IMR-90 (cell line): ENCODE measurements around the gene ELFN1. TPM values are rescaled to one million over a fixed set of nuclear protein-coding genes. Genes with fewer than 3 reads are reported as not detected.

Experiments used
- ATAC-seq: fragments of 200-7000 bp; cut with Tn5 transposase; 2 replicates; pipeline ENCODE4 v1.9.1; 2020; ENCODE audit warnings: low read depth, mild to moderate bottlenecking, moderate library complexity
- BruUV-seq: library from RNA; stranded (reverse); fragments of 400-500 nt; replicated peaks from 2 replicates; lab custom pipeline; 2021; lab: Mats Ljungman, UMichigan
- CTCF ChIA-PET: fragments of 300-600 bp; formaldehyde crosslinking; extraction: SDS; loops from one replicate; lab custom pipeline; 2021; ENCODE audit warnings: antibody characterized with exemption; lab: Yijun Ruan, JAX
- POLR2A ChIA-PET: fragments of 300-600 bp; sonication (Branson Sonifier 250); formaldehyde crosslinking; loops from one replicate; lab custom pipeline; 2022; ENCODE audit warnings: antibody characterized with exemption; ENCODE audit not compliant: unreplicated experiment; lab: Charles Lee
- DNase-seq: peaks from one replicate; pipeline ENCODE4 v3.0.0; 2013
- H2AFZ ChIP-seq: replicated peaks from 2 replicates; pipeline ENCODE3; 2013; ENCODE audit warnings: low read length, mild to moderate bottlenecking; ENCODE audit not compliant: poor library complexity
- H2AK5ac ChIP-seq: 2 replicates; pipeline ENCODE4 v1.6.1; 2013; ENCODE audit warnings: low read depth, low read length, inconsistent platforms
- H2AK9ac ChIP-seq: replicated peaks from 2 replicates; pipeline ENCODE3; 2013; ENCODE audit warnings: mild to moderate bottlenecking, low read depth, low read length, moderate library complexity; ENCODE audit not compliant: poor library complexity
- H2BK120ac ChIP-seq: 2 replicates; pipeline ENCODE4 v1.6.1; 2013; ENCODE audit warnings: low read depth, low read length, inconsistent platforms
- H2BK15ac ChIP-seq: 3 replicates; pipeline ENCODE4 v1.6.1; 2013; ENCODE audit warnings: low read depth, low read length, inconsistent platforms
- H2BK20ac ChIP-seq: 2 replicates; pipeline ENCODE4 v1.6.1; 2013; ENCODE audit warnings: low read depth, mild to moderate bottlenecking, inconsistent platforms, low read length, moderate library complexity
- H2BK5ac ChIP-seq: 2 replicates; pipeline ENCODE4 v1.6.1; 2013; ENCODE audit warnings: mild to moderate bottlenecking, low read depth, low read length, inconsistent platforms; ENCODE audit not compliant: poor library complexity, severe bottlenecking
- H3K14ac ChIP-seq: replicated peaks from 2 replicates; pipeline ENCODE4 v1.6.1; 2013; ENCODE audit warnings: low read depth, low read length, inconsistent platforms
- H3K18ac ChIP-seq: 2 replicates; pipeline ENCODE4 v1.6.1; 2013; ENCODE audit warnings: low read depth, low read length, control low read depth
- H3K23ac ChIP-seq: 2 replicates; pipeline ENCODE4 v1.6.1; 2013; ENCODE audit warnings: low read depth, low read length, inconsistent platforms
- H3K27ac ChIP-seq: 2 replicates; pipeline ENCODE4 v1.5.1; 2013; ENCODE audit warnings: mild to moderate bottlenecking, control low read depth, low read length; ENCODE audit not compliant: insufficient read depth
- H3K27me3 ChIP-seq: 2 replicates; pipeline ENCODE4 v1.6.1; 2013; ENCODE audit warnings: low read length; ENCODE audit not compliant: control insufficient read depth, insufficient read depth
- H3K36me3 ChIP-seq: 2 replicates; pipeline ENCODE4 v1.6.1; 2013; ENCODE audit warnings: low read length, mixed read lengths; ENCODE audit not compliant: control insufficient read depth, insufficient read depth
- H3K4ac ChIP-seq: 2 replicates; pipeline ENCODE4 v1.6.1; 2013; ENCODE audit warnings: low read depth, low read length, inconsistent platforms
- H3K4me1 ChIP-seq: 2 replicates; pipeline ENCODE4 v1.6.1; 2013; ENCODE audit warnings: low read length, mixed read lengths; ENCODE audit not compliant: control insufficient read depth, insufficient read depth
- H3K4me2 ChIP-seq: 2 replicates; pipeline ENCODE4 v1.6.1; 2013; ENCODE audit warnings: low read depth, mild to moderate bottlenecking, control low read depth, low read length, moderate library complexity
- H3K4me3 ChIP-seq: 2 replicates; pipeline ENCODE4 v1.5.1; 2013; ENCODE audit warnings: low read depth, mild to moderate bottlenecking, control low read depth, low read length, moderate library complexity; ENCODE audit not compliant: insufficient read depth
- H3K56ac ChIP-seq: 2 replicates; pipeline ENCODE4 v1.6.1; 2013; ENCODE audit warnings: low read length, inconsistent platforms; ENCODE audit not compliant: insufficient read depth; ENCODE audit errors: extremely low read depth
- H3K79me1 ChIP-seq, 2 experiments: 2 replicates each; pipeline ENCODE4 v1.6.1; 2013; ENCODE audit warnings: low read length in 2 of 2, inconsistent platforms in 1 of 2, low read depth in 1 of 2
- H3K9ac ChIP-seq: 2 replicates; pipeline ENCODE4 v1.6.1; 2013; ENCODE audit warnings: low read depth, low read length, control low read depth
- H3K9me1 ChIP-seq: 2 replicates; pipeline ENCODE4 v1.6.1; 2013; ENCODE audit warnings: low read length, inconsistent platforms; ENCODE audit not compliant: insufficient read depth
- H3K9me3 ChIP-seq: 2 replicates; pipeline ENCODE4 v1.6.1; 2013; ENCODE audit warnings: low read length; ENCODE audit not compliant: control insufficient read depth, insufficient read depth
- H4K20me1 ChIP-seq: 2 replicates; pipeline ENCODE4 v1.6.1; 2013; ENCODE audit warnings: low read length, inconsistent platforms; ENCODE audit not compliant: insufficient read depth
- H4K5ac ChIP-seq: 2 replicates; pipeline ENCODE4 v1.6.1; 2013; ENCODE audit warnings: mild to moderate bottlenecking, low read depth, low read length, control low read depth
- H4K8ac ChIP-seq, 2 experiments: 2 replicates each; pipeline ENCODE4 v1.6.1; 2013; ENCODE audit warnings: low read depth in 2 of 2, low read length in 2 of 2, control low read depth in 1 of 2, inconsistent platforms in 1 of 2
- H4K91ac ChIP-seq: 2 replicates; pipeline ENCODE4 v1.6.1; 2013; ENCODE audit warnings: low read depth, low read length, inconsistent platforms; ENCODE audit not compliant: insufficient read depth
- MAFK ChIP-seq: IDR thresholded peaks from 2 replicates; pipeline ENCODE4 v1.6.1; 2012; ENCODE audit warnings: low read depth, low read length, improper control_type of control experiment
- WGBS, 2 experiments: methylation state at CpG; one replicate each; pipeline versions ENCODE4 v1.1.5 to v1.1.7; 2013; ENCODE audit warnings: missing lambda C conversion rate in 2 of 2; ENCODE audit not compliant: insufficient read length in 1 of 2; ENCODE audit errors: extremely low coverage in 2 of 2; 5-methylcytosine and 5-hydroxymethylcytosine counted together
- dilution Hi-C: fragments of 300-500 bp; cut with HindIII; formaldehyde crosslinking; loops from one replicate; pipeline ENCODE4 v1.14.3; 2018; ENCODE audit warnings: low sequenced_read_pairs; ENCODE audit not compliant: unreplicated experiment
- in situ Hi-C: fragments of 300-500 bp; cut with MboI; formaldehyde crosslinking; loops from 3 replicates; pipeline ENCODE4 v1.14.3; 2019; ENCODE audit warnings: low sequenced_read_pairs, inconsistent platforms, mixed read lengths
- intact Hi-C: fragments of 100-400 bp; cut with micrococcal nuclease; formaldehyde crosslinking; loops from 2 replicates; pipeline ENCODE4 v1.10.0; 2022
- polyA plus RNA-seq, 3 experiments: library from polyadenylated mRNA; depleted of rRNA; stranded (reverse); fragments of >200 nt; gene quantifications; 2 replicates each; pipeline ENCODE4 v1.2.3, GENCODE V29; 2012; ENCODE audit warnings: low replicate concordance in 1 of 3
- total RNA-seq: library from RNA; depleted of rRNA; stranded (reverse); fragments of >200 nt; gene quantifications from 2 replicates; pipeline ENCODE4 v1.2.3, GENCODE V29; 2012

The ELFN1 gene
- total and polyA plus RNA-seq, 2 of the 4 experiments (the other 2 are of a cell fraction): 1.6 to 5.2 TPM

- Histone ChIP-seq H2BK120ac (no peak overlapping the region), H4K91ac (no peak overlapping the region), H3K79me1 (no peaks in the 10 kb centered on the region), H3K56ac (no peak overlapping the region), H2BK5ac (no peak overlapping the region), H3K36me3 (no peaks in the 10 kb centered on the region), H3K9me1 (no peaks in the 10 kb centered on the region), H3K18ac (no peak overlapping the region), H3K14ac (no peak overlapping the region), H2BK20ac (no peak overlapping the region), H3K9me3 (peaks cover 2% of the 10 kb centered on the region; the same call in 1 of the 2 replicates), H4K5ac (no peak overlapping the region), H3K27ac (no peak overlapping the region), H2AFZ (peak overlapping the region; percentile 67), H3K27me3 (peaks cover 67% of the 10 kb centered on the region), H2AK9ac (no peak overlapping the region), H3K23ac (no peak overlapping the region), H2BK15ac (no peak overlapping the region), H3K4ac (no peak overlapping the region), H3K4me2 (no peak overlapping the region; the same call in 1 of the 2 replicates), H4K20me1 (no peaks in the 10 kb centered on the region; the same call in 1 of the 2 replicates), H3K9ac (no peak overlapping the region), H3K4me3 (peak overlapping the region; percentile 42), H3K4me1 (peaks cover 2% of the 10 kb centered on the region; the same call in 1 of the 2 replicates), H2AK5ac (no peak overlapping the region), H4K8ac (no peak overlapping the region)
- intact Hi-C loops (loop anchor here (1.0 to 5.0 kb wide), 3 partner anchors 147 to 683 kb away; no protein-coding TSS in a partner anchor), in situ Hi-C loops (no loop called here), dilution Hi-C loops (no loop called here)
- DNase-seq (peak; percentile 4), ATAC-seq (peak; percentile 45)
- POLR2A ChIA-PET: no interaction called here
- 0% methylated on average over 15 of the region's 98 CpGs; no CpG with 5 or more reads in 1 of the 2 experiments for WGBS, 2 experiments
- no peak for TF ChIP-seq MAFK
- CTCF ChIA-PET: no interaction called here
- BruUV-seq: no TSS peak
Measured at GRCh38 chr7:1665549-1666316, 4.3 kb upstream of the ELFN1 start.
